ENCODE data around the gene METAP1D.
"Not testable (repeated sequence)": the region's sequence is repeated elsewhere in the genome, so short reads cannot be mapped to it uniquely, and the experiment has no call there.

The METAP1D gene

DNA sequence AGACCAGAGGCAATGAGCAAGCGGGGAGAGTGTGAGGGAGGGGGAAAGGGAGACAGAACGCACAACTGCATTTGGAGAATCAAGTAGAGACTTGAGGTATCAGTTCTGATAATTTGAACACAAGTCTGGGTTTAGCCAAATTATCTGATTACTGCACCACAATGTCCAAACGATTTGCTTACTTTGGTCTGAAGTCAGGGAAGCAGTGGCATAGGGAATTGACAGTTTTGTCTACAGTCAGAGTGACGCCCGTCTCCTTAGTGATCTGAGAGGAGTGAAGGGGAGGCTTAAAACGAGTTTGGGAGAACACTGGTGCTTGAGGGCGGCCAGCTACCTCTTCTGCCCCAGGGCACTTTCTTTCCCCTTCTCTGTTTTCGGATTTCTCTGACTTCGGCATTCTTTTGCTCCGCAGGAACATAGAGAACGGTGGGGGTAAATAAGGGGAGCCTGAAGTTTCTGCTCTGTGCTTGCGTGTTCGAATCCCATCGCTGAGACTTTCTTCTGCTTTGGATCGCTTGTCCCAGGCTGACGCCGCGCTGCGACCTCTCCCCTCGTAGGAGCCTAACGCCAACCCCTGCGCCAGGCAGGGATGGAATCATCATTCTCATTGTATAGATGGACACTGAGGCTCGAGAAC lies 105.8 kb downstream of the METAP1D start:
- no peak for DNase-seq

DNA sequence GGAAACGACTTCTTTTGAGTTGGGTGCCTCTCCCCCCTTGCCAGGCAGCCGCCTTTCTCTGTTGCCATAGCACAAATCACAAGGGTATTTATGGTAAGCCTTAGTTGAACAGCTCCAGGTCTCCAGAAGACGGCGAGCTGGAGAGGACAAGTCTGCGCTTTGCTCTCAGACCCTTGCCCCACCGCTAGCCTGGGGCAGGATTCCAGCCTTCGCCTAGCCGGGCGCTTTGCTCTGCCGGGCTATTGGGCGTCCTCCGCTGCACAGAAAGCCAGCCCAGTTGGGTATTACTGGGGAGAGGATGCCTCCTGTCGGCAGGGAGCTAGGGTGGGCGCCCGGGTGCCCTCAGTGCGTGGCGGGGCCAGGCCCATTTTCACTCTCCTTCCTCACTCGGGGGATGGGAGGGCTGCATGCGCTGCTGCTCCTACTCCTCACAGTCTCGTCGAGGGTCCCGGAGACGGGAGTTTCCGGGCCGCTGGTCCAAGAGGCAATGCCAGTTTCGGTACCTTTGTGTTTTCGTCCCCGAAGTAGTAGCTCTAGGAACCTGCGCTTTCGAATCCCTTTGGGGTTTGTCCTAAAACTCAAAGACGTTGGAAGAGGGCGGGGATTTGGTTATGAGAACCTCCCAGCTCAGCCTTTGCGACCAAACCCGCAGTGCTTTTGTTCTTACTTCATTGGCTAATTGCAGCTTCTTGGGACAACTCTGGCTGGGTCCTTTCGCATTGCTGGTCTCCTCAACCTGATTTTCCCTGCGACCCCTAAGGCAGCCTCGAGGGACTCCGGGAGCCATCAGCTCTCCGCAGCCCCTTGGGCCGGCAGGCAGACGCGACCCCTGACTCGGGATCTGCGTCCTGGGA lies 106.6 kb downstream of the METAP1D start:
- no peak for DNase-seq

DNA sequence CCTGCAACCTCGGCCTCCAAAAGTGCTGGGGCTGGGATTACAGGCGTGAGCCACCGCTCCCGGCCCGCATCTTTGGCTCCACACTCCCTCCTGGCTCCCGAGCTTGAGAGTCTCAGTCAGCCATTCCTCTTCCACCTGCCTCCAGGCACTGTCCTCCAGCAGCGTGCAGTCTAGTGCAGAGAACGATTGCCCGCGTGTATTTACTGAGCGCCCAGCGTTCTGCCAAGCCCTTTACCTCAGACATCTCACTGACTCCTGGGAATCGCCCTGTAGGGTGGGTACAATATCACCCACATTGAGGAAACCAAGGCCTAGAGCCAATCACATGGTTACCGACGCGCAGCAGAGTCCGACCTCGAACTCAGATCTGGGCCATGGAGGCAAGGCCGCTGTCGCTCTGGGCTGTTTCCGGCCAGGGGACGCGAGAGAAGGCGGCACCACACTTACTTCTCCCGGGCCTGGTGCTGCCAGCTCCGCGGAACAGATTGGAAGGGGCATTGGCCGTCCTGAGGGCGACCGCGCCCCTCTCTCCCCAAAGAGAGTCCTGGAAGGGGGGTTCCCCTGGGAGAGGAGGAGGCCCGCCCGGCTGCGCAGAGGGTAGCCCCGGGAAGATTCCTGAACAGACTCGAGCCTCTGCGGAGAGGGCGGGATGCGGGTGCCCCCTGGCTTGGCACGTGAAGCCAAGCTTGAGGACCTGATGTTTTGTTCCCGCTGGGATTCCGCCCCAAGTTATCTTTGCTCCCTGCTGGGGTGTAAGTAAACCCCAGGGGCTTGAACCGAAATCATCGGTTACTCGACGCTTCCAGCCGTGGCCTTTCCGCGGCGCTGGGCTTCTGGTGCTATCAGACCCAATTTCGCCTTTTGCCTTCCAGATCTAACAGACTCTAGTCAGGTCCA lies 108.2 kb downstream of the METAP1D start:
- no peak for DNase-seq

DNA sequence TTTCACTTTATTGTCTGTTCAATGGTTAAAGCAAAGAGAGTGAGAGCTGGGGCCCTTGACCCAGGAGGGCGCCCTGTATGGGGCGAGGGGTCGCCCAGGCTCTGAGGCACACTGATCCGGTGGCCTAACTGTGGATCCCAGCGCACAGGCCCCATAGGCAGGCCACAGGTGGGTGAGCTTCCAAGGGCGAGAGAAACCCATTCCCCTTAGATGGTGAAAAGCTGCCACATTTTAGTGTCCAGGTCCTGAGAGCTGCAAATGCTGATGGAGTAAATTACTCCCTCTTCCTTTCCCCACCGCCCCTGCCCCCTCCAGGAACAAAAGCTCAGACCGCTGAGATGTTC lies 108.8 kb downstream of the METAP1D start:
- no peak for DNase-seq

DNA sequence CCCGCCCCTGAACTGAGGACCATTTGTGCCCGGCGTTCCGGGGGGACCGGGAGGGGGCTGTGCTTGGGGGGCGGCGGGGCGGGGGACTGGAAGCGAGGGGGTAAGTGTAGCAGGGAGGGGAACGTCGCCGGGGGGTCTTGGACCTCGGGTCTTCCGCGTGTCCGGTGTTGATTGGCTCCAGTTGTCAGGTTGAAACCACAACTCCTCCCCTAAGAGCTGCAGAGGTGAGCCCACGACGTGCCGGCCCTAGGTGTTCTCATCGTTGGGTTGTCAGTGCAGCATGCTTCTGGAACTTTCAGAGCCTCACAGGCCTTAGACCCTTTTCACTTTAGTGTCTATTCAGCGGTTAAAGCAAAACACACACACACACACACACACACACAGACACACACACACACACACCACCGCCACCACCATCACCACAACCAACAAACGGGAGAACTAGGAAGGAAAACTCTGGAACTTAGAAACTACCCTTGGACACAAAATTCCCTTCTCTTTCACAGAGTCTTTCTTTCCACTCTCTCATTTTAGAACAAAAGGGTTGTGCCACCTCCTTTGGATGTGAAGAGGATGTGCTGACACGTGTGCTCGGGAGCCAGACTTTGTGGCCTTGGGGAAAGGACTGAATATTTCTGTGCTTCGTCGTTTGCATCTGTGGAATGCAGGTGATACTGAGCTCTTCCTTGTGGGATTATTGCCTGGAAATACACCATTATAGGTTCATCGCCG lies 109.7 kb downstream of the METAP1D start:
- no peak for DNase-seq

DNA sequence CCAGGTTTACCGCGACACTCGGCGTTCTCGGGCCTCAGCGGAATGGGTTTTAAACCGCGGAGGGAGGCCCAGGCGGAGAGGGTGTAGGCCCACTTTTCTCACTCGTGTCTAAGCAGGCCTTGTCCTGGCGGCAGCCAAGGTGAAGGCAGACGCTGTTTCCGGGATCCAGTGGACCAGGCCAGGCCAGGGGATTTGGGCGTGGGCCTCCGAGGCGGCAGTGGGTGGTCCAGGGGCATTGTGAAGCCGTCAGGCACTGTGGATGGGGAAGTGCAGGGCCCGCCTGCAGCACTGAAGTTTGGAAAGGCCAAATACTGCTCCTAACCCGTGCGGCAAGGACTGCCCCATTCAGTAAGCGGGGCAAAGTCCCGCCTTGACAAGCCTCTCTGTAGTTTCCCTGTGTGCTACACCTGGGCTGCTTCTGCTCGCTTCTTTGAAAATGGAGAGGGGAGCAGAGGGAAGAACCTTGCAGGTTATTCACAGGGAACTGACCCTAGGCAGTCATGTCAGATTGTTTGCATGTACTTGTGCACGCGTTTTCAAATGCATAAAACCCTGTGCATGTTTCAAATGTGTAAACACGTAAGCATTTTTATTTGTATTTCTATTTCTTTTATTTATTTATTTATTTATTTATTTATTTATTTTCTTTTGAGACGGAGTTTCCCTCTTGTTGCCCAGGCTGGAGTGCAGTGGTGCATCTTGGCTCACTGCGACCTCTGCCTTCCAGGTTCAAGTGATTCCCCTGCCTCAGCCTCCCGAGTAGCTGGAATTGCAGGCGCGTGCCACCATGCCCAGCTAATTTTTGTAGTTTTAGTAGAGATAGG lies 110.4 kb downstream of the METAP1D start:
- no peak for DNase-seq

DNA sequence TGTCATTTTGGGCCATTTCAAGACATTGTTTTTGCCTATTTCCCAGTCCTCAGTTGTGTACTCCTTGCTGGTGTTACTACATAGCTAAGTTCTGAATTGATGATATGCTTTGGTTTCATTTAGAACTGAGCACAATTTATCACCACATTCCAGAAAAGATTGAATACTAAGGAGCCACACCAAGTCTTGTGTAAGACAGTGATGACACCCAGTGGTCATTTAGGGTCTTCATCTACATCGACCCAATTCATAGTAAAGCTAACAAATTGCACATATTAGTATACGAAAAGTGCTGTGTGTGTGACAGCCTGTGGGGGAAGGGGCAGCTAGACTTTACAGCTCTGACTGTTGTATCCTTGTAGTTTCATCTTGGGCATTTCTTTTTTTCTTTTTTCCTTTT lies 113.9 kb downstream of the METAP1D start:
- no peak for DNase-seq

DNA sequence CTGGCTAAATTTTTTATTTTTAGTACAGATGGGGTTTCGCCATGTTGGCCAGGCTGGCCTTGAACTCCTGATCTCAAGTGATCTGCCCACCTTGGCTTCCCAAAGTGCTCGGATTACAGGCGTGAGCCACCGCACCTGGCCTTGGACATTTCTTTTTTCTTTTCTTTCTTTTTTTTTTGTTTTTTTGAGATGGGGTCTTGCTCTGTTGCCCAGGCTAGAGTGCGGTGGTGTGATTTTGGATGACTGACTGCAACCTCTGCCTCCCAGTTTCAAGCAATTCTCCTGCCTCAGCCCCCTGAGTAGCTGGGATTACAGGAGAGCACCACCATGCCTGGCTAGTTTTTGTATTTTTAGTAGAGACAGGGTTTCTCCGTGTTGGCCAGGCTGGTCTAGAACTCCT lies 114.4 kb downstream of the METAP1D start:
- not testable (repeated sequence) for DNase-seq

DNA sequence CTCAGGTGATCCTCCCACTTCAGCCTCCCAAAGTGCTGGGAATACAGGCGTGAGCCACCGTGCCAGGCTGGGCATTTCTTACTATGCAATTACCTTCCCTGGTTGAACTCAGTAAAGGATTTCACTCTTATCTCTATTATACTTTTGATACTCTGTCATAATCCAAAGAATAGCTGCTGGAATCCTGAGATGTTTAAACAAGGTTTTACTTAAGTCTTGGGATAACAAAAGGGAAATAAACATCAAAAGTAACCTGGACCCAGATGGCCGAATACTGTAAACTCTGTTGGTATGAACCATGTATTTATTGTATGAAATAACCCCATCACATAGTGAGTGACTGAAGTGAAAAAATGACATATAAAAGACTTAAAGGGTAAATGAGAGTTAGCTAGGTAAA lies 114.8 kb downstream of the METAP1D start:
- no peak for DNase-seq

DNA sequence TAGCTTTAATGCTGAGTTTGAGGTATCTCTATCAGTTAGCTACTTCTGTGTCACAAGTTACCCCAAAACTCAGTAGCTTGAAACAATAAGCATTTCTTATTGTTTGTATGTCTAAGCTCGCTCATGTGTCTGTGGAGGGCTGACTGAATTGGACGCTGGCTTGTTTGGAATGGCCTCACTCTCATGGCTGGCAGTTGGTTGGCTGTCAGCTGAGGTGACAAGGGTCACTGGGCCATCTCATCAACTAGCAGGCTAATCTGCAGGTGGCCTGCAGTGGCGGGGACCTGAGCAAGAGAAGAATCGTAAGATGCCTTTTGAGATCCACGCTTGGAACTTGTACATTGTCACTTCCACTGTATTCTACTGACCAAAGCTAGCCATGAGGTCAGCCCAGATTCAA lies 116.4 kb downstream of the METAP1D start:
- DNase-seq = no peak

DNA sequence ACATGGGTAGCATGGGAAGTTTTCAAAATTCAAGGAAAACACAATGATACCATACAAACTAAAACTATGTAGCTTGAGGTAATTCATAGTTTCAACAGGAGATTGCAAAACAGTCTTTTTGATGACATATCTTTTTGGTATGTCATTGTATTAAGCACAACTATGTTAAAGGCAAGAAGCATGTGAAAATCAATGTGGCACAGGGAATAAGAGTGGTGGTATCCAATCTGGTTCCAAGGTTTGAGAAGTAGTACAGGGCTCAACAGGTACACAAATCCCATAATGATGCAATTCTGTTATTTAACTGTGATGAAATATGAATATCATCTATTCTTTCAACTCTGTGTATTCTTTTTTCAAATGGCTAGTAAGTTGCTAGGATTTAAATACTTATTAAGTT lies 119.3 kb downstream of the METAP1D start:
- DNase-seq = no peak

DNA sequence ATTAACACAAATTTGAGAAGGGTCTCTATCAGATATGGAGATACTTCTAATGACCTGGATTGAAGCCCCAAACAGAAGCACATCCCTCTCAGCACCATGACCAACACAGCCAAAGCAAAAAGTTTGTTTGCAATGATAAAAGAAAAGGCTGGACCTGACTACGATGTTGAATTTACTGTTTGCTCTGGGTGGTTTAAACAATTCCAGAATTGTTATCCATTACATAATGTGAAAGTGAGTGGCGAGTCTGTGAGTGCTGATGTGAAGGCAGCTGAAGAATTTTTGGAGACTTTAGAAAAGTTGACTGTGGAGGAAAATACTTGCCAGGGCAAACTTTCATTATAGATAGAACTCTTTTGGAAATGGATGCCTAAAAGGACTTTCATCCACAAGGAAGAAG lies 120.4 kb downstream of the METAP1D start:
- DNase-seq = no peak

DNA sequence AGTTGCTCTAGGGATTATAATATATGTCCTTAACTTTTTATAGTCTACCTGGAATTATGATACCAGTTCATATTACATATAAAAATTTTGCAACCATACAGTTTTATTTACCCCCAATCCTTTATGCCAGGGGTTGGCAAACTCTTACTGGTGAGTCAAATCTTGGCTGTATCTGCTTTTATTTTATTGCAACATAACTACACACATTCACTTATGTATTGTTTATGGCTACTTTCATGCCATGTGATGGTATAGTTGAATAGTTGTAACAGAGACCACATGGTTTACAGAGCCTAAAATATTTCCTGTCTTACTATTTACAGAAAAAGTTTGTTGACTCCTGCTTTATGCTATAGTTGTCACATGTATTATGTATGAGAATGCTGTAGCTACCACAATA lies 128.7 kb downstream of the METAP1D start:
- DNase-seq = no peak

DNA sequence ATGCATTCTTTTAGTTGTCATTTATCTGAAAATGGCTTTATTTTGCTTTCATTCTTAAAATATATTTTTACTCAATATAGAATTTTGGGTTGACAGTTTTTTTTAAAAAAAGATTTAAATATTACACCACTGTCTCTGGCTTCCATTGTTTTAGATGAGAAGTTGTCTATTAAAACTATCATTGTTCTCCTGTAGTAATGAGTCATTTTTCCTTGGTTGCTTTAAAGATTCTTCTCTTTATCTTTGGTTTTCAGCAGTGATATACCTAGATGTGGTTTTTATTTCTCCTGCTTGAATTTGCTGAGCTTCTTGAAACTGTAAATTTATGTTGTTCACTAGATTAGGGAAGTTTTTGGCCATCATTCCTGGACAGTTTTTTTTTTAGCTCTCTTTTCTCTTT lies 129.7 kb downstream of the METAP1D start:
- DNase-seq = no peak

All from T-helper 1 cell (primary cell).